H1 (cell line): ENCODE measurements around the gene CDK19. TPM values are rescaled to one million over a fixed set of nuclear protein-coding genes. Genes with fewer than 3 reads are reported as not detected.

ENCODE experiments used
- CTCF ChIA-PET: fragments of 300-600 bp; sonication (Branson Sonifier 250); formaldehyde crosslinking; loops from one replicate; lab custom pipeline; 2021; ENCODE audit not compliant: partially characterized antibody; lab: Charles Lee
- POLR2A ChIA-PET: fragments of 300-600 bp; sonication (Branson Sonifier 250); formaldehyde crosslinking; loops from one replicate; lab custom pipeline; 2021; ENCODE audit warnings: inconsistent platforms; ENCODE audit not compliant: partially characterized antibody; lab: Charles Lee
- DNase-seq, 2 experiments: peaks; one replicate each; pipeline versions ENCODE4 v3.0.0 to v3.0.0-alpha.2; 2010 to 2022; ENCODE audit warnings: low spot score in 2 of 2, low read depth in 1 of 2, mixed read lengths in 1 of 2
- FAIRE-seq: peaks from 2 replicates; lab custom pipeline; 2011; peaks lifted over from hg19 to GRCh38; lab: Jason Lieb, UNC
- H2AFZ ChIP-seq: 2 replicates; pipeline ENCODE4 v1.8.1; 2012; ENCODE audit warnings: low read length, inconsistent platforms
- H2AK5ac ChIP-seq: 2 replicates; pipeline ENCODE4 v1.6.1; 2013; ENCODE audit warnings: low read depth, low read length
- H2BK120ac ChIP-seq: replicated peaks from 2 replicates; pipeline ENCODE3; 2013; ENCODE audit warnings: low read depth, low read length, inconsistent platforms
- H2BK12ac ChIP-seq: 2 replicates; pipeline ENCODE4 v1.6.1; 2013; ENCODE audit warnings: low read depth, low read length
- H2BK15ac ChIP-seq: 2 replicates; pipeline ENCODE4 v1.6.1; 2013; ENCODE audit warnings: low read length
- H2BK20ac ChIP-seq: 2 replicates; pipeline ENCODE4 v1.6.1; 2013; ENCODE audit warnings: low read length
- H2BK5ac ChIP-seq: 2 replicates; pipeline ENCODE4 v1.6.1; 2013; ENCODE audit warnings: low read depth, low read length
- H3K14ac ChIP-seq: 2 replicates; pipeline ENCODE4 v1.6.1; 2013; ENCODE audit warnings: inconsistent platforms; ENCODE audit not compliant: insufficient read length
- H3K18ac ChIP-seq: 2 replicates; pipeline ENCODE4 v1.6.1; 2013; ENCODE audit warnings: low read length; ENCODE audit errors: extremely low read depth
- H3K23ac ChIP-seq: 2 replicates; pipeline ENCODE4 v1.6.1; 2013; ENCODE audit warnings: inconsistent platforms; ENCODE audit not compliant: insufficient read length
- H3K23me2 ChIP-seq: 2 replicates; pipeline ENCODE4 v1.6.1; 2013; ENCODE audit warnings: low read depth, low read length
- H3K27ac ChIP-seq: 2 replicates; pipeline ENCODE4 v1.6.1; 2011; ENCODE audit warnings: low read depth, low read length, inconsistent platforms
- H3K27me3 ChIP-seq, 4 experiments: replicated peaks in 1 of 4; 1 replicate in 1 of 4; 2 replicates in 3 of 4; pipeline versions ENCODE4 v1.6.1 to v1.8.1; 2011 to 2013; ENCODE audit warnings: low read length in 3 of 4, mild to moderate bottlenecking in 3 of 4, inconsistent platforms in 2 of 4, mixed read lengths in 2 of 4, moderate library complexity in 1 of 4; ENCODE audit not compliant: control insufficient read depth in 3 of 4, insufficient read depth in 3 of 4; ENCODE audit errors: extremely low read depth in 1 of 4
- H3K36me3 ChIP-seq, 4 experiments: 2 replicates each; pipeline versions ENCODE4 v1.6.1 to v1.8.1; 2011 to 2013; ENCODE audit warnings: mild to moderate bottlenecking in 4 of 4, low read length in 3 of 4, moderate library complexity in 2 of 4, control low read depth in 1 of 4, inconsistent platforms in 1 of 4; ENCODE audit not compliant: insufficient read depth in 4 of 4, control insufficient read depth in 2 of 4
- H3K4ac ChIP-seq: replicated peaks from 2 replicates; pipeline ENCODE3; 2013; ENCODE audit warnings: low read length, low read depth, mixed read lengths, inconsistent platforms; ENCODE audit not compliant: insufficient read length
- H3K4me1 ChIP-seq, 4 experiments: replicated peaks in 1 of 4; 1 replicate in 1 of 4; 2 replicates in 3 of 4; pipeline versions ENCODE4 v1.6.1 to v1.8.1; 2011 to 2013; ENCODE audit warnings: low read length in 3 of 4, inconsistent platforms in 2 of 4, mixed read lengths in 1 of 4; ENCODE audit not compliant: insufficient read depth in 4 of 4, control insufficient read depth in 3 of 4
- H3K4me2 ChIP-seq, 2 experiments: 2 replicates each; pipeline versions ENCODE4 v1.6.1 to v1.8.1; 2011 to 2013; ENCODE audit warnings: low read depth in 2 of 2, low read length in 2 of 2, control low read depth in 1 of 2, inconsistent platforms in 1 of 2, mild to moderate bottlenecking in 1 of 2; ENCODE audit not compliant: insufficient read depth in 1 of 2
- H3K4me3 ChIP-seq, 4 experiments: fragments of 200-600, 300-600 bp in 1 of 4; sonication (generic), shearing (Covaris generic), sonication (Bioruptor Twin) in 1 of 4; 2 replicates each; pipeline versions ENCODE4 v1.5.1 to v1.8.1; 2011 to 2016; ENCODE audit warnings: low read length in 4 of 4, low read depth in 3 of 4, control low read depth in 2 of 4, inconsistent platforms in 2 of 4, mild to moderate bottlenecking in 2 of 4, mixed read lengths in 1 of 4, moderate library complexity in 1 of 4; ENCODE audit not compliant: insufficient read depth in 2 of 4; ENCODE audit errors: extremely low read depth in 1 of 4
- H3K56ac ChIP-seq: replicated peaks from 2 replicates; pipeline ENCODE3; 2013; ENCODE audit warnings: low read depth, mild to moderate bottlenecking, mixed read lengths, low read length, inconsistent platforms; ENCODE audit not compliant: insufficient read length
- H3K79me1 ChIP-seq: 2 replicates; pipeline ENCODE4 v1.6.1; 2013; ENCODE audit warnings: low read depth, low read length, control low read depth
- H3K79me2 ChIP-seq, 2 experiments: 2 replicates each; pipeline versions ENCODE4 v1.6.1 to v1.8.1; 2012 to 2013; ENCODE audit warnings: low read length in 2 of 2, mild to moderate bottlenecking in 2 of 2, inconsistent platforms in 1 of 2; ENCODE audit not compliant: insufficient read depth in 2 of 2, control insufficient read depth in 1 of 2
- H3K9ac ChIP-seq, 4 experiments: replicated peaks in 1 of 4; 1 replicate in 1 of 4; 2 replicates in 3 of 4; pipeline versions ENCODE4 v1.6.1 to v1.8.1; 2011 to 2013; ENCODE audit warnings: low read depth in 3 of 4, low read length in 3 of 4, control low read depth in 2 of 4, mild to moderate bottlenecking in 2 of 4, moderate library complexity in 2 of 4, inconsistent platforms in 1 of 4; ENCODE audit errors: extremely low read depth in 1 of 4
- H3K9me3 ChIP-seq, 2 experiments: 2 replicates each; pipeline versions ENCODE4 v1.6.1 to v1.8.1; 2012 to 2013; ENCODE audit warnings: mild to moderate bottlenecking in 2 of 2, moderate library complexity in 2 of 2, control low read depth in 1 of 2, inconsistent platforms in 1 of 2, low read depth in 1 of 2, low read length in 1 of 2, mixed read lengths in 1 of 2; ENCODE audit not compliant: insufficient read depth in 2 of 2
- H4K20me1 ChIP-seq, 2 experiments: replicated peaks in 1 of 2; 2 replicates each; pipeline versions ENCODE3 to v1.8.1; 2011 to 2013; ENCODE audit warnings: inconsistent platforms in 2 of 2, low read length in 2 of 2, mild to moderate bottlenecking in 1 of 2; ENCODE audit not compliant: insufficient read depth in 2 of 2, control insufficient read depth in 1 of 2
- H4K5ac ChIP-seq: 2 replicates; pipeline ENCODE4 v1.6.1; 2013; ENCODE audit warnings: low read length, low read depth, mixed read lengths, inconsistent platforms; ENCODE audit not compliant: insufficient read length
- H4K8ac ChIP-seq: 2 replicates; pipeline ENCODE4 v1.8.0; 2013; ENCODE audit warnings: mild to moderate bottlenecking, moderate library complexity, low read length, inconsistent platforms; ENCODE audit not compliant: insufficient read depth; ENCODE audit errors: extremely low read depth
- H4K91ac ChIP-seq: replicated peaks from 2 replicates; pipeline ENCODE3; 2013; ENCODE audit warnings: low read length, mixed read lengths, inconsistent platforms; ENCODE audit not compliant: insufficient read length
- BCL11A ChIP-seq, 2 experiments: IDR thresholded peaks; one replicate each; pipeline ENCODE4 v1.6.1; 2011; ENCODE audit warnings: low read depth in 2 of 2, low read length in 2 of 2, mild to moderate bottlenecking in 2 of 2
- CBX8 ChIP-seq: fragments of 300-800, 300-1000 bp; sonication (generic); IDR thresholded peaks from 2 replicates; pipeline ENCODE4 v1.7.1; 2016; ENCODE audit warnings: low read depth, low read length, borderline replicate concordance
- KDM5A ChIP-seq: fragments of 200-600 bp; IDR thresholded peaks from 2 replicates; pipeline ENCODE4 v1.7.1; 2012; ENCODE audit warnings: mild to moderate bottlenecking, low read length, inconsistent platforms, mixed read lengths
- MAFK ChIP-seq: IDR thresholded peaks from 2 replicates; pipeline ENCODE4 v1.6.1; 2012; ENCODE audit warnings: low read depth, mild to moderate bottlenecking, improper control_type of control experiment, low read length
- NANOG ChIP-seq: IDR thresholded peaks from 2 replicates; pipeline ENCODE4 v1.6.1; 2011; ENCODE audit warnings: low read length, low read depth, mild to moderate bottlenecking, inconsistent platforms; ENCODE audit not compliant: insufficient read depth, poor library complexity, severe bottlenecking
- POLR2AphosphoS5 ChIP-seq: IDR thresholded peaks from 2 replicates; pipeline ENCODE4 v1.6.1; 2011; ENCODE audit warnings: low read depth, low read length
- POU5F1 ChIP-seq: IDR thresholded peaks from 2 replicates; pipeline ENCODE4 v1.6.1; 2011; ENCODE audit warnings: low read depth, mild to moderate bottlenecking, low read length, moderate library complexity
- RAD21 ChIP-seq, 2 experiments: IDR thresholded peaks in 1 of 2; conservative IDR thresholded peaks in 1 of 2; 2 replicates each; pipeline ENCODE4 v1.6.1; 2011; ENCODE audit warnings: low read depth in 2 of 2, low read length in 2 of 2, improper control_type of control experiment in 1 of 2, inconsistent platforms in 1 of 2, mild to moderate bottlenecking in 1 of 2, moderate library complexity in 1 of 2
- RXRA ChIP-seq: IDR thresholded peaks from 2 replicates; pipeline ENCODE4 v1.6.1; 2011; ENCODE audit warnings: low read depth, mild to moderate bottlenecking, low read length, moderate library complexity; ENCODE audit not compliant: insufficient read depth
- SIRT6 ChIP-seq: IDR thresholded peaks from one replicate; pipeline ENCODE4 v1.7.1; 2012; ENCODE audit warnings: low read length, inconsistent platforms
- SUZ12 ChIP-seq: fragments of 200-600 bp; sonication (generic); IDR thresholded peaks from 2 replicates; pipeline ENCODE4 v1.6.1; 2012; ENCODE audit warnings: mild to moderate bottlenecking, inconsistent platforms, low read length, moderate library complexity, mixed read lengths
- USF2 ChIP-seq: IDR thresholded peaks from 2 replicates; pipeline ENCODE4 v1.6.1; 2011; ENCODE audit warnings: low read length, improper control_type of control experiment
- WGBS, 2 experiments: shearing (Covaris generic) in 1 of 2; methylation state at CpG; one replicate each; pipeline versions ENCODE4 v1.1.6 to v1.1.7; 2013 to 2015; ENCODE audit warnings: low lambda C conversion rate in 2 of 2, mixed read lengths in 2 of 2, inconsistent platforms in 1 of 2, low coverage in 1 of 2, missing lambda C conversion rate in 1 of 2; ENCODE audit not compliant: insufficient replicate concordance in 2 of 2, insufficient coverage in 1 of 2, insufficient read length in 1 of 2; ENCODE audit errors: extremely low coverage in 1 of 2, missing lambda C conversion rate in 1 of 2; 5-methylcytosine and 5-hydroxymethylcytosine counted together
- polyA plus RNA-seq, 7 experiments: library from polyadenylated mRNA; depleted of rRNA in 3 of 7; stranded (reverse) in 5 of 7; unstranded in 2 of 7; fragments of >200 nt in 5 of 7; fragments of 200-250 nt in 2 of 7; gene quantifications; 1 replicate in 5 of 7; 2 replicates in 1 of 7; 4 replicates in 1 of 7; pipeline versions ENCODE4 v1.2.1 to v1.2.3, GENCODE V29; 2011 to 2013; ENCODE audit warnings: missing spikeins in 2 of 7, mixed read lengths in 2 of 7
- total RNA-seq: library from RNA; stranded (reverse); fragmentation: NEBNext Ultra II Directional; extraction: Animal tissue kit (Norgen Biotek cat#: 25700); gene quantifications from 2 replicates; pipeline ENCODE4 v1.2.1, GENCODE V29; 2021

Gene CDK19
- total and polyA plus RNA-seq, 2 of the 8 experiments (the other 6 are each of a cell fraction or from before 2014, with no cell fraction given) = 4.9 to 12.6 TPM

GRCh38 chr6:110560239-110561007, 254.8 kb downstream of the CDK19 start:
- Histone ChIP-seq H3K4me1 (no peaks in the 10 kb centered on the region; a peak in 1 of 7 replicates), H3K23me2 (no peaks in the 10 kb centered on the region), H3K23ac (no peak overlapping the region), H2AK5ac (no peak overlapping the region), H2AFZ (no peak overlapping the region), H3K4me3 (no peak overlapping the region), H3K27me3 (no peaks in the 10 kb centered on the region), H2BK15ac (no peak overlapping the region), H3K36me3 (no peaks in the 10 kb centered on the region), H4K20me1 (no peaks in the 10 kb centered on the region), H3K4me2 (no peak overlapping the region), H3K4ac (no peak overlapping the region), H3K14ac (no peak overlapping the region), H4K5ac (no peak overlapping the region), H3K9me3 (no peaks in the 10 kb centered on the region), H3K56ac (no peak overlapping the region), H2BK12ac (no peak overlapping the region), H3K79me1 (no peaks in the 10 kb centered on the region), H2BK20ac (no peak overlapping the region), H4K8ac (no peak overlapping the region), H2BK120ac (no peak overlapping the region), H3K9ac (no peak overlapping the region), H3K27ac (no peak overlapping the region), H3K79me2 (no peaks in the 10 kb centered on the region), H2BK5ac (no peak overlapping the region), H4K91ac (no peak overlapping the region), H3K18ac (no peak overlapping the region)
- 93% methylated on average over 6 of the region's 6 CpGs; no CpG with 5 or more reads in 1 of the 2 experiments for WGBS, 2 experiments
- FAIRE-seq = no peak
- ChIA-PET CTCF (interaction anchor here (0.6 to 1.3 kb wide), 3 partner anchors 32 to 411 kb away, joined by 3 to 5 read pairs (median 3); no protein-coding TSS in a partner anchor), POLR2A (no interaction called here)
- no peak for DNase-seq
- no peak for TF ChIP-seq KDM5A
- TF ChIP-seq USF2 = no peak
- TF ChIP-seq RAD21 (IDR thresholded peaks at IDR 0.05 in 1 of 2, conservative IDR thresholded peaks at IDR 0.05 in 1 of 2; ENCODE audit: low read depth in 2 of 2, low read length in 2 of 2) = no peak
- no peak for TF ChIP-seq RXRA
- no peak for TF ChIP-seq MAFK
- TF ChIP-seq SIRT6 = no peak
- TF ChIP-seq CBX8 = no peak
- TF ChIP-seq SUZ12 = no peak
- TF ChIP-seq NANOG = no peak
- TF ChIP-seq POLR2AphosphoS5 = no peak
- TF ChIP-seq POU5F1 = no peak
- no peak for TF ChIP-seq BCL11A (IDR thresholded peaks at IDR 0.05; ENCODE audit: low read depth in 2 of 2, low read length in 2 of 2)
